GM12801 (cell line): ENCODE measurements around the gene SPDYC.

Source experiments
- TF ChIP-seq, protein P1 (sequence below): IDR thresholded peaks from one replicate; pipeline ENCODE4 v1.5.1; 2011; ENCODE audit warnings: control low read depth; ENCODE audit not compliant: insufficient read length; ENCODE audit errors: extremely low read depth

SPDYC gene

GRCh38 chr11:65166893-65167292 is 3.1 kb upstream of the SPDYC start:
- TF ChIP-seq, protein P1, sequence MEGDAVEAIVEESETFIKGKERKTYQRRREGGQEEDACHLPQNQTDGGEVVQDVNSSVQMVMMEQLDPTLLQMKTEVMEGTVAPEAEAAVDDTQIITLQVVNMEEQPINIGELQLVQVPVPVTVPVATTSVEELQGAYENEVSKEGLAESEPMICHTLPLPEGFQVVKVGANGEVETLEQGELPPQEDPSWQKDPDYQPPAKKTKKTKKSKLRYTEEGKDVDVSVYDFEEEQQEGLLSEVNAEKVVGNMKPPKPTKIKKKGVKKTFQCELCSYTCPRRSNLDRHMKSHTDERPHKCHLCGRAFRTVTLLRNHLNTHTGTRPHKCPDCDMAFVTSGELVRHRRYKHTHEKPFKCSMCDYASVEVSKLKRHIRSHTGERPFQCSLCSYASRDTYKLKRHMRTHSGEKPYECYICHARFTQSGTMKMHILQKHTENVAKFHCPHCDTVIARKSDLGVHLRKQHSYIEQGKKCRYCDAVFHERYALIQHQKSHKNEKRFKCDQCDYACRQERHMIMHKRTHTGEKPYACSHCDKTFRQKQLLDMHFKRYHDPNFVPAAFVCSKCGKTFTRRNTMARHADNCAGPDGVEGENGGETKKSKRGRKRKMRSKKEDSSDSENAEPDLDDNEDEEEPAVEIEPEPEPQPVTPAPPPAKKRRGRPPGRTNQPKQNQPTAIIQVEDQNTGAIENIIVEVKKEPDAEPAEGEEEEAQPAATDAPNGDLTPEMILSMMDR = no peak

- TF ChIP-seq, protein P1 = no peak
These were observed 2.4 kb upstream of the SPDYC start for GRCh38 chr11:65167656-65168055.

DNA sequence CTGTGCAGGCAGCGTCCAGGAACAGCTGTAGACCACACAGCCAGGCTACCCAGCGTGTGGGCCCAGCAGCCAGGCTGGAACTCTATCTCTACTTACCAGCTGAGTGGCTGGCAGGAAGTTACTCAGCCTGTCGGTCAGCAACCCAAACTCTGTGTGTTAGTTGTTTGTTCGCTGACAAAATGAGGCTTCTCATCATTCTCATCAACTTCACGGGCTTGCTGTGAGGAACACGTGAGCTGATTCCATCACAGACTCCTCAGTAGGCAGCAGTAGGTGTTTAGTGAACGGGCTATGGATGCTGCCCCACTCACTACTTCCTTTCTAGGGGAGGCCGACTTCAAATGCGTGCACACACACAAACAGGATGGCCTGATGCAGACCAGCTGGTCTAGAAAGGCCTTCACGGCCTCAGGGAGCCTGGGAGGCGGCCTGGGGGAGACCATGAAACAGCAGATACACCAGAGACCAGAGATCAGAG is 830 bp upstream of the SPDYC start:
- TF ChIP-seq, protein P1 = no peak

DNA sequence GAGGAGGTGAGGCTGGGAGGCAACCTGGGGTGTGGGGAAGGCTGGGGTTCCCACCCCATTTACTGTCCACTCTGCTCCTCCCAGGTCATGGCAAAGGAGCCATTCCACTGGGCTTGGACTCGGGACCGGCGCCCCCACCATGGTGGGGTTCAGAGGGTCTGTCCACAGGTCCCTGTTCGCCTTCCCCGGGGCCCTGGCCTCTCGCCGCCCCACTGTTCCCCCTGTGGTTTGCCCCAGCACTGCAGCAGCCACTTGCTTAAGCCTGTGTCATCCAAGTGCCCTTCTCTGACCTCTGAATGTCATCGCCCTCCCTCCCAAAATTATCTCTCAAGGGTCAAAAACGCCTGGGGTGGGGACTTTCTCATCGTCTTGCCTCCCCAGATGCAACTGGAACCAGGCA is 2.6 kb downstream of the SPDYC start:
- TF ChIP-seq, protein P1 = no peak

DNA sequence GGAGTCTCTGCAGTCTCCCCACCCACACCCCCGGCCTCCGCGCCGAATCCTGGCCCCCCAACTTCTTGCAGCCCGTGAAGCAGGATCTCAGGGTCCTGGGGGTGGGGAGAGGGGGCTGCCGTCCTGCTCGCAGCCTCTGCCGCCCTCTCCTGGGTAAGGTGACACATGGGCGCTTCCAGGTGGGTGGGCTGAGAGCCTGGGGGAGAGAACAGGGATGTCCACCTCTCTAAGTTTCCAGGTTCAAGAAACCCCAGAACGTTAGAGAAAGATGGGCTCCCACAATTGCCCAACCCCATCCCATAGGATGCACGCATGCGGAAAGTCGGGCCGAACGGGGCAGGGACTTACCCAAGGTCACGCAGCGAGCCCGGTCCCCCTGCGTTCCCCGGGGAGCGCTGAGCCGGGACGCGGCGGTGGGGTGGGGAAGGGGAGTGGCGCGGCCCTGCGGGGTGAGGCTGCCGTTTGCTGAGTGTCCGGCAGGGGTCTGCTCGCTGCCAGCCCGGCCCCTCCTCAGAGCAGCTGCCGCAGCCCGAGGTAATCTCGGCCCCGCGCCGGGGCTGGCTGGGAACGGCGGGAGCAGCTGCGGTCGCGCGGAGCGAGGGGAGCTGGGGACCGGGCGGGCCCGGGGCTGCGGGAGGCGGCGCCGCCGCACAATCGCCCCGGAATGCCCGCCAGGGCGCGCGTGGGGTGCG is 11.0 kb downstream of the SPDYC start:
- TF ChIP-seq, protein P1 = no peak

DNA sequence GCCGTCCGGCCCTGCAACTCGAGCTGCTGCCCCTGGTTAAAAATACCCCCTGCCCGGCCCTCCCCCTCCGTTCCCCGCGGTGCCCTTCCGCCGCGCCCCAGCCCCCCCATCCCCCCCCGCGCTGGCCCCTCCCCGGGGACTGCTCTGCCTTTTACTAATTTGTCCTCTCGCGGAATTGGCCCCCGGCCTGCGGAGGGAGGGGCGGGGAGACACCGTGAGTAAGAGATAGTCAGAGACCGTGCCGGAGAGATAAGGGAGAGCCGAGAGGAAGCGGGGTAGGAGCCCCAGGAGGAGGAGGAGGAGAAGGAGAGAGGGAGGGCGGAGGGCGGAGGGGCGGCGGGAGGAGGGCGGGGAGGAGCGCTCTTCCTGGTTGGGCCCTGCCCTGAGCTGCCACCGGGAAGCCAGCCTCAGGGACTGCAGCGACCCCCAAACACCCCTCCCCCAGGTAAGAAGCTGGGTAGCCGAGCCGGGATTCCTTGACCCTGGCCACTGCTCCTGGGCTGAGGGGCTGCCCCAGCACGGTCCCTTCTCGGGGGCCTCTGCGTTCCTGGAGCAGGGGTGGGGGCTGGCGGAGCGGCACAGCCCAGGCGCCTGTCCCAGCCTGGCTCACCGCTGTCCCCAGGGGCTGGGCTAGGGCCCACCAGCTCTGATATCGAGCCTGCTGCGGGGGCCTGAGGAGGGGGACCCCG is 11.7 kb downstream of the SPDYC start, which contains the start of gene CAPN1:
CAPN1 (plus strand) TSS at position 360 of the 689 bp plus-strand sequence. CDS start 774 bp downstream, outside the sequence.
- TF ChIP-seq, protein P1 = no peak

DNA sequence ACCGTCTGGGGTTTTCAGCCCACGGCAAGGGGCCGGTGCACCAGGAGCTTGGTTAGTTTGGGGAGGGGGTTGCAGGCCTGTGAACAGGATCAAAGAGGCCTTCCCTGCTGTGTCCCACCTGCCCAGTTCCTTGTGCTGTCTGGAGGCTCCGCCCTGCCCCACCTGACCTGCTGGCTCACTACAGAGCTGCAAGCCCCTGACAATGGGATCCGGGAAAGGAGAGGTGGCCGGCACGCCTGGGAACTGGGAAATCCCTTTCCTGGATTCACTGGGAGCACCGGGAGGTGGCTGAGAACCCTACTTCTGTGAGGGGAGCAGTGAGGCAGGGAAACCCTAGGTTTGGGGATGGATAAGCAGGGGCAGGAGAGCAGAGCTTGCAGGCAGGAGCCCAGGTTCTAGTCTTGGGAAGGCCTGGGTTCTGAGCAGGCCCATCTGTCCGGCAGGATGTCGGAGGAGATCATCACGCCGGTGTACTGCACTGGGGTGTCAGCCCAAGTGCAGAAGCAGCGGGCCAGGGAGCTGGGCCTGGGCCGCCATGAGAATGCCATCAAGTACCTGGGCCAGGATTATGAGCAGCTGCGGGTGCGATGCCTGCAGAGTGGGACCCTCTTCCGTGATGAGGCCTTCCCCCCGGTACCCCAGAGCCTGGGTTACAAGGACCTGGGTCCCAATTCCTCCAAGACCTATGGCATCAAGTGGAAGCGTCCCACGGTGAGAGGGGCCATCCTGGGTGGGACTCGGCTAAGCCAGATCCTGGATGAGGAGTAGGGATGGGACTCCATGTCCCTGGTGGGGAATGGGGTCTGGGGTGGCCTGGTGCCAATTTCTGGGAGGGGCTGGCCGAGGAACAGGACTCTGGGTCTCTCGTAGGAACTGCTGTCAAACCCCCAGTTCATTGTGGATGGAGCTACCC is 12.5 kb downstream of the SPDYC start:
- TF ChIP-seq, protein P1 = no peak
